Measurements from ENCODE around the gene MUSK. TPM values are rescaled to one million over a fixed set of nuclear protein-coding genes. Genes with fewer than 3 reads are reported as not detected.

Gene MUSK
- total RNA-seq, 4 donors from 2014 or later: 0.31 to 0.37 TPM; not detected in 2

GRCh38 chr9:110842986-110843385 is 174.4 kb downstream of the MUSK start:
- ATAC-seq (ENCODE audit: low FRiP score): no peak
- TF ChIP-seq, protein P1, sequence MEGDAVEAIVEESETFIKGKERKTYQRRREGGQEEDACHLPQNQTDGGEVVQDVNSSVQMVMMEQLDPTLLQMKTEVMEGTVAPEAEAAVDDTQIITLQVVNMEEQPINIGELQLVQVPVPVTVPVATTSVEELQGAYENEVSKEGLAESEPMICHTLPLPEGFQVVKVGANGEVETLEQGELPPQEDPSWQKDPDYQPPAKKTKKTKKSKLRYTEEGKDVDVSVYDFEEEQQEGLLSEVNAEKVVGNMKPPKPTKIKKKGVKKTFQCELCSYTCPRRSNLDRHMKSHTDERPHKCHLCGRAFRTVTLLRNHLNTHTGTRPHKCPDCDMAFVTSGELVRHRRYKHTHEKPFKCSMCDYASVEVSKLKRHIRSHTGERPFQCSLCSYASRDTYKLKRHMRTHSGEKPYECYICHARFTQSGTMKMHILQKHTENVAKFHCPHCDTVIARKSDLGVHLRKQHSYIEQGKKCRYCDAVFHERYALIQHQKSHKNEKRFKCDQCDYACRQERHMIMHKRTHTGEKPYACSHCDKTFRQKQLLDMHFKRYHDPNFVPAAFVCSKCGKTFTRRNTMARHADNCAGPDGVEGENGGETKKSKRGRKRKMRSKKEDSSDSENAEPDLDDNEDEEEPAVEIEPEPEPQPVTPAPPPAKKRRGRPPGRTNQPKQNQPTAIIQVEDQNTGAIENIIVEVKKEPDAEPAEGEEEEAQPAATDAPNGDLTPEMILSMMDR (IDR thresholded peaks at IDR 0.05): no peak
- no peak for DNase-seq (ENCODE audit: low spot score)

- DNase-seq (ENCODE audit: low spot score): no peak
- no peak for ATAC-seq (ENCODE audit: low FRiP score)
- TF ChIP-seq, protein P1 (IDR thresholded peaks at IDR 0.05): no peak
These were observed 175.5 kb downstream of the MUSK start for GRCh38 chr9:110844121-110844520.

DNA sequence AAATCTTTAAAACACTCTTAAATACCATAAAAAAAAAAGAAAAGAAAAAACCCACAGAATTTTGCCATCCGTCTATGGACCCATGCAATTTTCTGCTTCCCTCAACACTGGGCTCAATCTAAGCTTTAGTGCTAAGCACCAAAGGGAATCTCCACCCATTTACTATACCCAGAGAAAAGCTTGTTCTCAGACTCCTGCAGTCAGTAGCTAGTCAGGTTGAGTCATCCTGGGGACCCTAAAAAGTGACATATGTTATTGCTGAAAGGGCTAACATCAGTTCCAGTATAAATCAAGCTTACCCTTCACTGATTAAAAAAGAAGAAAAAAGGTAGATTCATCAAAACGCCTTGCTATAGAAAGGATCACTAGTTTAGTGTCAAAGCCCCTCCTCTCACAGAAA is 177.6 kb downstream of the MUSK start:
- TF ChIP-seq, protein P1 (IDR thresholded peaks at IDR 0.05): no peak
- ATAC-seq (ENCODE audit: low FRiP score): no peak
- DNase-seq (ENCODE audit: low spot score): no peak

DNA sequence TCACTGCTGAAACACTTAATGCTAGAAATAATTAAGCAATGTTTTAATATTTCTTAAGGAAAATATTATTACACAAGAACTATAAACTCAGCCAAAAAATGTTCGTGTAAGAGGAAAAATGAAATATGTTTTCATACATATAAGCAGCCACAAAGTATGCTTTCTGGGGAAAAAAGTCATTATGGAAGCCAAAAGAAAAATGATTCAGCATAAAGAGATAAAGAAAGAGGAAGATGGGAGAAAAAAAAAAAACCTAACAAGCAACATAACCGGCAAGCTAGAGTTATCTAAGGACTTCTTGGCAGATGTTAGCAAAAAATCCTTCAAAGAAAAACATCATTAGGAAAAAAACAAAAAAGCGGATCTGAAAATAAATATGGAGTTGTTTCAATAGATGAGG is 179.1 kb downstream of the MUSK start:
- TF ChIP-seq, protein P1 (IDR thresholded peaks at IDR 0.05): no peak
- peak; percentile 62 for ATAC-seq (ENCODE audit: low FRiP score)

DNA sequence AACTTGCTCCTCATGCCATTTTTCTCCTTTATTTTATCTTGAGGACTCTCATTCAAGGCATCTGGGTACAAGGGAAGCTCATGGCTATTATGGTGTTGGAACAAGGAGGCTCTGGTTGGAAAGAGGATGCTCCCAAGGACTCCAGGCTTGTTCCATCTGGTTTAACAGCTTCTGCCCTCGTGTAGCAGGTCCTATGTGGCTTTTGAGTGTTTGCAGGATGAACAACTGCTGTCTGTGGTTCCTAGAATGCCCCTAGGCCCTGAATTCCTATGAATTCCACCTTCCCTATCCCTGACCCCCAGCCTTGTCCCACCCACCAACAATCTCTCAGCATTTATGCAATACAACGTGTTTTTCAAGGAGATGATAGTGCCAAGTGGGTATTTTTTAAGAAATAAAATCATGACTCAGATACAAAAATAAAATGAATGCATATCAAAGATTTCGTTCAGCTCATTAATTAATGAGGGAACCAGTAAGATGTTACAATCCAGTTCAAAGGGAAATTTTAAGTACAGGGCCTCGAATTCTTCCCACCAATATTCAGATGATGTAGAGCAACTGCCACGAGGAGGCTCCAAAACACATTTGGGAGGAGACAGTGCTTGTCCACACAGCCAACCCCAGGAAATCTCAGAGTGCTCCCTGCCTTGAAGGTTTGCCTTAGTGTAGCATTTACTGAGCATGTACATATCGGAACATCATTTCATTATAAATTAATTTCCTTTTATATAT is 182.0 kb downstream of the MUSK start:
- TF ChIP-seq, protein P1 (IDR thresholded peaks at IDR 0.05): no peak
- no peak for ATAC-seq (ENCODE audit: low FRiP score)
- no peak for DNase-seq (ENCODE audit: low spot score)

More for the DNA sequence above, 179.1 kb downstream of the MUSK start:
- no peak for DNase-seq (ENCODE audit: low spot score)

Small RNA genes within 50 kb of the gene (small RNA-seq; reads per million reads assigned to genes)
- not detected for gene AL513328.1

Other genes with a start within 250 kb of the MUSK start
- 100 to 1,000 TPM; 140 to 465 (median 209) TPM for gene SVEP1, start 89.0 kb upstream of the MUSK start, total RNA-seq

All from omental fat pad (tissue), 4 donors.